HepG2 (cell line): ENCODE measurements around the gene LRP1B.

Experiments
- ATF2 ChIP-seq: sonication (generic); formaldehyde crosslinking; IDR thresholded peaks from 2 replicates; pipeline ENCODE4 v1.4.0; 2020; ENCODE audit warnings: missing genetic modification reagents
- CTCF ChIP-seq: sonication (generic); formaldehyde crosslinking; IDR thresholded peaks from 2 replicates; pipeline ENCODE4 v1.5.0; 2020; ENCODE audit warnings: mild to moderate bottlenecking, missing genetic modification reagents, moderate library complexity
- ZNF232 ChIP-seq: sonication (generic); formaldehyde crosslinking; IDR thresholded peaks from 2 replicates; pipeline ENCODE4 v1.4.0; 2020; ENCODE audit warnings: missing genetic modification reagents, borderline replicate concordance

- TF ChIP-seq ZNF232 (CRISPR knock-in tag), result no peak
- no peak for TF ChIP-seq CTCF (CRISPR knock-in tag)
- TF ChIP-seq ATF2, result no peak
These were observed 99.2 kb downstream of the LRP1B start for GRCh38 chr2:142031656-142032055.
